ENCODE data around the gene PRKAR2B.

Gene PRKAR2B

GRCh38 chr7:107185716-107186115 is 141.2 kb downstream of the PRKAR2B start:
- DNase-seq (ENCODE audit: low read depth) = no peak

GRCh38 chr7:107186240-107186639 is 141.7 kb downstream of the PRKAR2B start:
- no peak for DNase-seq (ENCODE audit: low read depth)

GRCh38 chr7:107187774-107188173 is 143.3 kb downstream of the PRKAR2B start:
- no peak for DNase-seq (ENCODE audit: low read depth)

GRCh38 chr7:107190090-107190489 is 145.6 kb downstream of the PRKAR2B start:
- DNase-seq (ENCODE audit: low read depth) = no peak

- DNase-seq (ENCODE audit: low read depth) = no peak
Measured at GRCh38 chr7:107194052-107194451, 149.5 kb downstream of the PRKAR2B start.

GRCh38 chr7:107196834-107197610 is 152.5 kb downstream of the PRKAR2B start:
- DNase-seq (ENCODE audit: low read depth) = no peak

- DNase-seq (ENCODE audit: low read depth) = no peak
Measured at GRCh38 chr7:107201795-107202450, 157.4 kb downstream of the PRKAR2B start.

- DNase-seq (ENCODE audit: low read depth) = no peak
Measured at GRCh38 chr7:107203607-107204006, 159.1 kb downstream of the PRKAR2B start.

- no peak for DNase-seq (ENCODE audit: low read depth)
Measured at GRCh38 chr7:107206136-107206535, 161.6 kb downstream of the PRKAR2B start.

- no peak for DNase-seq (ENCODE audit: low read depth)
Measured at GRCh38 chr7:107206706-107207105, 162.2 kb downstream of the PRKAR2B start.

- no peak for DNase-seq (ENCODE audit: low read depth)
Measured at GRCh38 chr7:107207459-107207858, 163.0 kb downstream of the PRKAR2B start.

- no peak for DNase-seq (ENCODE audit: low read depth)
Measured at GRCh38 chr7:107208024-107208521, 163.6 kb downstream of the PRKAR2B start.

- no peak for DNase-seq (ENCODE audit: low read depth)
Measured at GRCh38 chr7:107208563-107208962, 164.1 kb downstream of the PRKAR2B start.

- DNase-seq (ENCODE audit: low read depth) = no peak
Measured at GRCh38 chr7:107209565-107209964, 165.1 kb downstream of the PRKAR2B start.

- no peak for DNase-seq (ENCODE audit: low read depth)
Measured at GRCh38 chr7:107210400-107210799, 165.9 kb downstream of the PRKAR2B start.

All from T-helper 22 cell (primary cell).